Ascending aorta (tissue), 2 donors: ENCODE measurements around the gene SPDEF. TPM values are rescaled to one million over a fixed set of nuclear protein-coding genes. Genes with fewer than 3 reads are reported as not detected.

Experiments used
- DNase-seq, 2 donors: peaks; one replicate each; pipeline ENCODE4 v3.0.0-alpha.2; 2019; ENCODE audit warnings: low spot score in 2 of 2
- H3K27ac ChIP-seq, 2 donors: fragments of 200-600 bp; sonication (generic); one replicate each; pipeline ENCODE4 v1.5.1; 2016 to 2017; ENCODE audit warnings: mild to moderate bottlenecking in 1 of 2
- H3K27me3 ChIP-seq: fragments of 200-600 bp; sonication (generic); one replicate; pipeline ENCODE4 v1.5.1; 2017
- H3K36me3 ChIP-seq, 2 donors: fragments of 200-600 bp; sonication (generic); one replicate each; pipeline ENCODE4 v1.5.1; 2016
- H3K4me1 ChIP-seq, 2 donors: fragments of 200-600 bp; sonication (generic); one replicate each; pipeline ENCODE4 v1.5.1; 2016 to 2017; ENCODE audit warnings: mild to moderate bottlenecking in 1 of 2
- H3K4me3 ChIP-seq, 2 donors: fragments of 200-600 bp; sonication (generic); one replicate each; pipeline ENCODE4 v1.5.1; 2016 to 2017; ENCODE audit warnings: mild to moderate bottlenecking in 1 of 2
- H3K9me3 ChIP-seq, 2 donors: fragments of 200-600 bp; sonication (generic); one replicate each; pipeline ENCODE4 v1.5.1; 2016
- CTCF ChIP-seq, 3 experiments: fragments of 200-600 bp in 2 of 3; fragments of 450-650 bp in 1 of 3; sonication (generic) in 2 of 3; IDR thresholded peaks; one replicate each; pipeline ENCODE4 v1.5.1; 2016 to 2019; ENCODE audit warnings: antibody characterized with exemption in 3 of 3, mild to moderate bottlenecking in 1 of 3, moderate library complexity in 1 of 3
- intact Hi-C: fragments of 100-400 bp; cut with DNase I; formaldehyde crosslinking; loops from one replicate; pipeline ENCODE4 v1.15.1; 2023
- total RNA-seq: library from RNA; depleted of rRNA; stranded (reverse); fragments of >200 nt; gene quantifications from one replicate; pipeline ENCODE4 v1.1.0, GENCODE V29; 2016

Gene SPDEF
- total RNA-seq, 1 donor from 2014 or later: not detected

- Histone ChIP-seq H3K27me3 (no peaks in the 10 kb centered on the region), H3K36me3 (no peaks in the 10 kb centered on the region), H3K4me1 (peaks cover 0 to 8% of the 10 kb centered on the region in 2 donors), H3K9me3 (no peaks in the 10 kb centered on the region), H3K4me3 (no peak overlapping the region), H3K27ac (no peak overlapping the region)
- no peak for DNase-seq
- intact Hi-C loops: loop anchor here (5.0 kb wide), 1 partner anchor 168 kb away; the partner anchor contains the start of gene ILRUN
- TF ChIP-seq CTCF (IDR thresholded peaks at IDR 0.05): no peak
Observed at GRCh38 chr6:34528996-34529664, 27.0 kb downstream of the SPDEF start.

GRCh38 chr6:34527751-34528670 is 28.1 kb downstream of the SPDEF start:
- Histone ChIP-seq H3K4me1 (peaks cover 0 to 8% of the 10 kb centered on the region in 2 donors), H3K27me3 (no peaks in the 10 kb centered on the region), H3K4me3 (no peak overlapping the region), H3K9me3 (no peaks in the 10 kb centered on the region), H3K27ac (no peak overlapping the region), H3K36me3 (no peaks in the 10 kb centered on the region)
- TF ChIP-seq CTCF (IDR thresholded peaks at IDR 0.05): no peak
- no peak for DNase-seq
- intact Hi-C loops: loop anchor here (1.0 to 5.0 kb wide), 5 partner anchors 81 to 279 kb away; partner anchors contain the start of genes ILRUN, RPS10 and SMIM29

GRCh38 chr6:34526992-34527728 is 29.0 kb downstream of the SPDEF start:
- peak; percentile 66 to 85 (median 75) for TF ChIP-seq CTCF (IDR thresholded peaks at IDR 0.05)
- Histone ChIP-seq H3K4me3 (peak overlapping the region; percentile 37 to 40), H3K27ac (peak overlapping the region; percentile 41 to 52), H3K9me3 (no peaks in the 10 kb centered on the region), H3K36me3 (no peaks in the 10 kb centered on the region), H3K27me3 (no peaks in the 10 kb centered on the region), H3K4me1 (peaks cover 0 to 8% of the 10 kb centered on the region in 2 donors)
- intact Hi-C loops: loop anchor here (1.0 to 5.0 kb wide), 5 partner anchors 82 to 278 kb away; partner anchors contain the start of genes ILRUN, RPS10 and SMIM29
- peak; percentile 57 to 96 for DNase-seq

- no peaks in the 10 kb centered on the region for H3K9me3 ChIP-seq
- H3K4me3 ChIP-seq: peak overlapping the region; percentile 32 to 40
- no peaks in the 10 kb centered on the region for H3K27me3 ChIP-seq
- peaks cover 0 to 8% of the 10 kb centered on the region in 2 donors for H3K4me1 ChIP-seq
- H3K36me3 ChIP-seq: no peaks in the 10 kb centered on the region
- no peak for TF ChIP-seq CTCF (IDR thresholded peaks at IDR 0.05)
- no peak for DNase-seq
- intact Hi-C loops: loop anchor here (2.0 to 5.0 kb wide), 4 partner anchors 100 to 278 kb away; partner anchors contain the start of genes ILRUN, RPS10 and SMIM29
- peak overlapping the region; percentile 41 to 52 for H3K27ac ChIP-seq
Observed at GRCh38 chr6:34526241-34526972, 29.7 kb downstream of the SPDEF start.
